OCI-LY3 (cell line): Measurements from ENCODE around the gene POLR2A.

Experiments
- H2AFZ ChIP-seq: fragments of 200-600, 300-600 bp; shearing (Covaris generic); 2 replicates; pipeline ENCODE4 v1.6.0; 2014; ENCODE audit warnings: antibody characterized with exemption, low read depth, low read length
- H3K27ac ChIP-seq: fragments of 200-600, 300-600 bp; sonication (generic); 2 replicates; pipeline ENCODE4 v1.5.1; 2014; ENCODE audit warnings: mild to moderate bottlenecking, low read length, moderate library complexity, mixed read lengths
- H3K27me3 ChIP-seq: fragments of 200-600, 300-600 bp; sonication (generic); 2 replicates; pipeline ENCODE4 v1.6.1; 2014; ENCODE audit warnings: low read depth, low read length, mixed read lengths
- H3K36me3 ChIP-seq: fragments of 200-600, 300-600 bp; sonication (generic); replicated peaks from 2 replicates; pipeline ENCODE3; 2014; ENCODE audit warnings: low read depth, low read length, mixed read lengths
- H3K4me1 ChIP-seq: fragments of 300-600, 200-600 bp; sonication (generic); 2 replicates; pipeline ENCODE4 v1.6.1; 2014; ENCODE audit warnings: low read length, mixed read lengths
- H3K4me2 ChIP-seq: fragments of 200-600, 300-600 bp; sonication (generic); 2 replicates; pipeline ENCODE4 v1.6.1; 2014; ENCODE audit warnings: low read length, mixed read lengths
- H3K4me3 ChIP-seq: fragments of 300-600, 200-600 bp; sonication (generic); 2 replicates; pipeline ENCODE4 v1.5.1; 2014; ENCODE audit warnings: antibody characterized with exemption, mild to moderate bottlenecking, low read length, moderate library complexity
- H3K79me2 ChIP-seq: fragments of 300-600, 200-600 bp; shearing (Covaris generic); 2 replicates; pipeline ENCODE4 v1.6.1; 2014; ENCODE audit warnings: mild to moderate bottlenecking, low read length, mixed read lengths
- H3K9ac ChIP-seq: fragments of 300-600, 200-600 bp; shearing (Covaris generic); 2 replicates; pipeline ENCODE4 v1.6.0; 2014; ENCODE audit warnings: mild to moderate bottlenecking, low read length, moderate library complexity
- H3K9me3 ChIP-seq: fragments of 200-600, 300-600 bp; shearing (Covaris generic); 2 replicates; pipeline ENCODE4 v1.6.1; 2014; ENCODE audit warnings: low read length, mixed read lengths; ENCODE audit not compliant: insufficient read depth
- H4K20me1 ChIP-seq: fragments of 200-600, 300-600 bp; sonication (generic); 2 replicates; pipeline ENCODE4 v1.6.1; 2016; ENCODE audit warnings: low read length, mixed read lengths; ENCODE audit not compliant: insufficient read depth
- EZH2phosphoT487 ChIP-seq: fragments of 200-600 bp; shearing (Covaris generic); IDR thresholded peaks from 2 replicates; pipeline ENCODE4 v1.6.1; 2018; ENCODE audit warnings: antibody characterized with exemption, mixed run types, low read depth
- TF ChIP-seq, protein P1 (sequence below): fragments of 200-600, 300-600 bp; sonication (generic); IDR thresholded peaks from 2 replicates; pipeline ENCODE4 v1.5.1; 2014; ENCODE audit warnings: antibody characterized with exemption, low read length, low read depth

The POLR2A gene

DNA sequence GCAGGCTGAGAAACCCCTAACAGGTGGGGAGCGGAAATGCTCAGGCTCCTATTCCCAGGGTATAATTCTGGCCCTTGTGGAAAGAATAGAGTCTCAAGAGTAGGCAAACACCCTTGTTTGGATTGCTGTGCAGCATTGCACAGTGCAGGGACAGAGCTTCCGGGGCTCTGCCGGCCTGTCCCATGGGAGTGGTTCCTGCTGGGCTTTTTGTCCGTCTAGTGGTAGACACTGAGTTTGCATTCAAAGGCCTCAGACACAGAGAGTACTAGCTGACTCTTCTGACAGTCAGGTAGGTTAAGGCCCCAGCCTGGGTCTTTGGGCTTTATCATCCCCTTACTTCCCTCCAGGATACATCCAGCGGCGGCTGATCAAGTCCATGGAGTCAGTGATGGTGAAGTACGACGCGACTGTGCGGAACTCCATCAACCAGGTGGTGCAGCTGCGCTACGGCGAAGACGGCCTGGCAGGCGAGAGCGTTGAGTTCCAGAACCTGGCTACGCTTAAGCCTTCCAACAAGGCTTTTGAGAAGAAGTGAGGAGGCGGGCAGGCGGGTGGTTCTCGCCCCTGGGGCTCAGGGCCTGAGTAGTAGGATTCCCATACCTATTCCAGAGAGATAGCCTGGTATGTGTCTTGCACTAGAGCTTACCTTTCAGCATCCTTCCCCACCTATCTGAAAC, 18.1 kb downstream of the POLR2A start:
- Histone ChIP-seq H3K9me3 (no peaks in the 10 kb centered on the region), H3K27ac (no peak overlapping the region), H3K4me2 (no peak overlapping the region), H3K4me1 (no peaks in the 10 kb centered on the region), H2AFZ (no peak overlapping the region), H3K4me3 (no peak overlapping the region), H3K9ac (no peak overlapping the region), H3K36me3 (peaks cover 50% of the 10 kb centered on the region), H4K20me1 (no peaks in the 10 kb centered on the region), H3K79me2 (no peaks in the 10 kb centered on the region), H3K27me3 (no peaks in the 10 kb centered on the region)
- TF ChIP-seq EZH2phosphoT487, result no peak
- TF ChIP-seq, protein P1, sequence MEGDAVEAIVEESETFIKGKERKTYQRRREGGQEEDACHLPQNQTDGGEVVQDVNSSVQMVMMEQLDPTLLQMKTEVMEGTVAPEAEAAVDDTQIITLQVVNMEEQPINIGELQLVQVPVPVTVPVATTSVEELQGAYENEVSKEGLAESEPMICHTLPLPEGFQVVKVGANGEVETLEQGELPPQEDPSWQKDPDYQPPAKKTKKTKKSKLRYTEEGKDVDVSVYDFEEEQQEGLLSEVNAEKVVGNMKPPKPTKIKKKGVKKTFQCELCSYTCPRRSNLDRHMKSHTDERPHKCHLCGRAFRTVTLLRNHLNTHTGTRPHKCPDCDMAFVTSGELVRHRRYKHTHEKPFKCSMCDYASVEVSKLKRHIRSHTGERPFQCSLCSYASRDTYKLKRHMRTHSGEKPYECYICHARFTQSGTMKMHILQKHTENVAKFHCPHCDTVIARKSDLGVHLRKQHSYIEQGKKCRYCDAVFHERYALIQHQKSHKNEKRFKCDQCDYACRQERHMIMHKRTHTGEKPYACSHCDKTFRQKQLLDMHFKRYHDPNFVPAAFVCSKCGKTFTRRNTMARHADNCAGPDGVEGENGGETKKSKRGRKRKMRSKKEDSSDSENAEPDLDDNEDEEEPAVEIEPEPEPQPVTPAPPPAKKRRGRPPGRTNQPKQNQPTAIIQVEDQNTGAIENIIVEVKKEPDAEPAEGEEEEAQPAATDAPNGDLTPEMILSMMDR, result no peak

DNA sequence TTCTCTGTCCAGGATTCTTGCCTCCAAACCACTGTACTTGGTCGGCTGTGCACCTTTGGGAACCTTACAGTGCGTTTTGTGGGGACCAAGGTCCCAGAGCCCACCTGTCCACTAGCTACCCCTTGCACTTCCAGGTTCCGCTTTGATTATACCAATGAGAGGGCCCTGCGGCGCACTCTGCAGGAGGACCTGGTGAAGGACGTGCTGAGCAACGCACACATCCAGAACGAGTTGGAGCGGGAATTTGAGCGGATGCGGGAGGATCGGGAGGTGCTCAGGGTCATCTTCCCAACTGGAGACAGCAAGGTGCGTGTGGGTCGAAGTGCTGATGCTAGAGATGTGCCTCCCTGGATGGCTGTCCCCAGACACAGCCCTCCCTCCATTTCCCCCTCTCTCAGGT, 18.8 kb downstream of the POLR2A start:
- TF ChIP-seq, protein P1, result no peak; the same call in 1 of the 2 replicates
- no peak for TF ChIP-seq EZH2phosphoT487
- Histone ChIP-seq H3K27ac (no peak overlapping the region), H3K79me2 (no peaks in the 10 kb centered on the region), H3K27me3 (no peaks in the 10 kb centered on the region), H3K4me1 (no peaks in the 10 kb centered on the region), H3K9ac (no peak overlapping the region), H3K9me3 (no peaks in the 10 kb centered on the region), H3K4me3 (no peak overlapping the region), H4K20me1 (no peaks in the 10 kb centered on the region), H3K36me3 (peaks cover 50% of the 10 kb centered on the region), H2AFZ (no peak overlapping the region), H3K4me2 (no peak overlapping the region)

DNA sequence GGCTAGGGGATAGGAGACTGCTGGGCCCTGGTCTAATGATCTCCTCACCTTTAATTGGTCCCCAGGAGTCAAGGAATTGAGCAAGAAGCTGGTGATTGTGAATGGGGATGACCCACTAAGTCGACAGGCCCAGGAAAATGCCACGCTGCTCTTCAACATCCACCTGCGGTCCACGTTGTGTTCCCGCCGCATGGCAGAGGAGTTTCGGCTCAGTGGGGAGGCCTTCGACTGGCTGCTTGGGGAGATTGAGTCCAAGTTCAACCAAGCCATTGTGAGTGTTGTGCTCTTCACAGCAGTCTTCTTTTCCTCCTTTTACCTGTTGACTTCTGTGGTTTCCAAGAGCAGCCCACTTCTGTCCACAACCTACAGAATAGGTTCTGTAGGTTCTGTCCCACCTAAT, 19.4 kb downstream of the POLR2A start:
- no peak overlapping the region for H3K4me2 ChIP-seq
- H3K4me1 ChIP-seq, result no peaks in the 10 kb centered on the region
- no peak for TF ChIP-seq EZH2phosphoT487
- TF ChIP-seq, protein P1, result no peak
- no peaks in the 10 kb centered on the region for H3K79me2 ChIP-seq
- H3K27ac ChIP-seq, result no peak overlapping the region
- no peaks in the 10 kb centered on the region for H3K9me3 ChIP-seq
- no peak overlapping the region for H3K4me3 ChIP-seq
- H4K20me1 ChIP-seq, result no peaks in the 10 kb centered on the region
- no peak overlapping the region for H3K9ac ChIP-seq
- peaks cover 49% of the 10 kb centered on the region for H3K36me3 ChIP-seq
- H3K27me3 ChIP-seq, result no peaks in the 10 kb centered on the region
- H2AFZ ChIP-seq, result no peak overlapping the region

DNA sequence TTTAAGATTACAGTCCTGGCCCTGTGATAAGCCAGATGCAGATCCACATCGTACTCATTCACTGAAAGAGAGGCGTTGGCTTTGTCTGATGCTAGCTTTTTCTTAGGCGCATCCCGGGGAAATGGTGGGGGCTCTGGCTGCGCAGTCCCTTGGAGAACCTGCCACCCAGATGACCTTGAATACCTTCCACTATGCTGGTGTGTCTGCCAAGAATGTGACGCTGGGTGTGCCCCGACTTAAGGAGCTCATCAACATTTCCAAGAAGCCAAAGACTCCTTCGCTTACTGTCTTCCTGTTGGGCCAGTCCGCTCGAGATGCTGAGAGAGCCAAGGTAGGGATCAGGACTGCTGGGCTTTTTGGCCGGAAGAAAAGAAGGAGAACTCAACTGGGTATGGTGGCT, 24.0 kb downstream of the POLR2A start:
- no peaks in the 10 kb centered on the region for H4K20me1 ChIP-seq
- TF ChIP-seq EZH2phosphoT487, result no peak
- TF ChIP-seq, protein P1, result no peak
- H3K4me2 ChIP-seq, result no peak overlapping the region
- no peak overlapping the region for H3K9ac ChIP-seq
- H2AFZ ChIP-seq, result no peak overlapping the region
- H3K27ac ChIP-seq, result no peak overlapping the region
- H3K36me3 ChIP-seq, result peaks cover 36% of the 10 kb centered on the region
- H3K4me1 ChIP-seq, result no peaks in the 10 kb centered on the region
- no peaks in the 10 kb centered on the region for H3K27me3 ChIP-seq
- H3K4me3 ChIP-seq, result no peak overlapping the region
- H3K9me3 ChIP-seq, result no peaks in the 10 kb centered on the region
- H3K79me2 ChIP-seq, result no peaks in the 10 kb centered on the region
